ENCODE data around the gene CLDN16.

CLDN16 gene

GRCh38 chr3:190387578-190388213 lies at the start of gene CLDN16:
TSS of gene CLDN16 (plus strand) at chr3:190388163. CDS start at chr3:190388330, 167 bp downstream.
- DNase-seq (no peak), ATAC-seq (no peak)

DNA sequence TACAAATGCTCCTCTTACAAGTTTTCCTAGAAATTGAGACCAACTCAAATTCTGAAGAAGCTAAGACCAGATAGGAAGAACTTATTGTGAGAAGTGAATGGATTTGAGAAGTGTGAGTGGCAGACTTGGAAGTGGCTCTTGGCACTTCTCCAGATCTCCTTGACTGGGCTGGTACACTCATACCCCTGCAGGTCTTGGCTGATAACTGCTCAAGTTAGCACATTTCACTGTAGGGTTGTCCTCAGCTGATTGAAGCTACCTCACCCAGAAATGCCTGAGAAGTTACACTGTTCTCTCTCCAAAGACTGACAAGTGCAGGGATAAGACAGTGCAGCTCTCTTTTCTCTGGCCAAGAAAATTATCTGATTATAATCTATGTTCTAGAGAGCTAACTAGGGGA lies 49.2 kb upstream of the CLDN16 start:
- ATAC-seq (no peak), DNase-seq (no peak)

- no peak for DNase-seq
- ATAC-seq: no peak
These were observed 48.8 kb upstream of the CLDN16 start for GRCh38 chr3:190339130-190339529.

DNA sequence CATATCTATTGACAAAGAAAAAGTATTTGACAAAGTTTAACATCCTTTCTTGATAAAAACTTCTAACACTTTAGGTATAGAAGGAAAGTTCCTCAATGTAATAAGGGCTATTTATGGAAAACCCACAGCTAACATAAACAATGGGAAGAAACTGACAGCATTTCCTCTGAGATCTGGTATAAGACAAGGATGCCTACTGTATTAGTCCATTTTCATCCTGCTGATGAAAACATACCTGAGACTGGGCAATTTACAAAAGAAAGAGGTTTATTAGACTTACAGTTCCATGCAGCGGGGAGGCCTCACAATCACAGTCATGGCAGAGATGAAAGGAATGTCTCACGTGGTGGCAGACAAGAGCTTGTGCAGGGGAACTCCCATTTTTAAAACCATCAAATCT lies 47.9 kb upstream of the CLDN16 start:
- no peak for DNase-seq

DNA sequence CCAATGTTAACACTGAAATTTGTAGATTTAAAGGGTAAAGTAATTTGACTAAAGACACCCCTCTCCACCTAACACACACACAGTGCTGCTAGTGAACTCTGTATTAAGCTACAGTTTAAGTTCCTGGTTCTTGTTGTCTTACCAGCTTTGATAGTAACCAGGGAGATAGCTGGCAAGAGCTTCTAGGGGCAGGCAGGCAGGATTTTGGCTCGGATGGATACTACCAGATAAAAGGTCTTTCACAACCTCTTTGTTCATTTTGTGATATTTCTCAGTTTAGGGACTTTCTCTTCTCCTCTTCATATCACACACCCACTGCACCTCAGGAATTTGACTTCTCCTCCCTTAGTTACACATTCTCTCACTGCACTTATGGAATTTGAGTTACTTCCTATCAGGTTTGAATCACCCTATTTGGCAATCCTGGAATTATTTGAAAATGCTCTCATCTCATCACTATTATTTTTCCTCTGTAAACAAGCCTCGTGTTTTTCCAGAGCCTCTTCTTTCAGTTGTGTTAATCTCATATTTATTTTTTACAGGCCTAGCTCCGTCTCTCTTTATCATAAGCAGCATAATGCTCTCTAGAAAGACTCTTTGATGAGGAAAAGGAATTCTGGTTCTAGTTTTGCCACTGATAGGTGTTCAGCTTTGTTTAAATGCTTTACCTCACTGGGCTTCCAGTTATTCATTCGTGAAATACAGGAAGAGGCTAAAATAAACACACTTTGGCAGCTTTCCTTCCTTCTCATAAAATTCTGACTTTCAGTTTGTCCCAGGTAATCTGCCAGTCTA lies 42.7 kb upstream of the CLDN16 start:
- ATAC-seq (no peak), DNase-seq (no peak)

More for the DNA sequence above, 47.9 kb upstream of the CLDN16 start:
- ATAC-seq: no peak

DNA sequence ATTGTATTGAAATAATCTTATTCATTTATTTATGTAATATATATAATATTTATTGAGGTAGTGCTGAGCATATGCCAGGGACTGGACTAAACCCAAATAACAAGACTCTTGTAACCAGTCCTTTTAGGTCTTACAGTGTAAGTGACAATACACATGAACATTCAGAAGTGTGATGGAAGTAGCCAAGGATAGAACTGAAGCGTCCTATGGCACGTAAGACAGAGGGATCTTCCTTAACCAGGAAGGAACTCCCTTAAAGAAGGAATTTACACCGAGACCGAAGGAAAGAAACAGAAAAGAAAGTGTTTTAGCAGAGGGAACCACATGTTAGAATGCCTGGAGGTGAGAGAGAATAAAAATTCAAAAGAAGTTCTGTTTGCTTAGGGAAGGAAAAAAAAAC lies 42.1 kb upstream of the CLDN16 start:
- DNase-seq: no peak
- ATAC-seq: no peak

GRCh38 chr3:190346541-190346940 lies 41.4 kb upstream of the CLDN16 start:
- ATAC-seq: no peak
- no peak for DNase-seq

GRCh38 chr3:190352861-190353457 lies 35.0 kb upstream of the CLDN16 start:
- DNase-seq (no peak), ATAC-seq (no peak)

DNA sequence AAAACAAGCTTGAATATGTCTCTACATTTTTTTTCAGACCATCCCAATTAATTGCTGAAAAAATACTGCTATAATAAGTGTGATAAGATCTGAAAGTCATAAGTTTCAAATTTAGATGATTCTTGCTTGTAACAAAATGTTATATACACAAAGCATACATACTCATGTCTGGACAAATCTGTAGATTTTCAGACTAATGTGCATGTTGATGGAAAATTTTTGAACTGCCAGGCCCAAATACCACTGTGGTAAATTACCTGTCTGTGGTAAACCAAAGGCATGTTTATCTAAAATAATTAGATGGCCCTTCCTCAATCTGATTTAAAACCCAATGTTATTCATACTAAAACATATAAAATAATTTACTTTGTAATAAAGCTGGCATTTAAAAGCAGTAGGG lies 31.7 kb upstream of the CLDN16 start:
- ATAC-seq: no peak
- no peak for DNase-seq

DNA sequence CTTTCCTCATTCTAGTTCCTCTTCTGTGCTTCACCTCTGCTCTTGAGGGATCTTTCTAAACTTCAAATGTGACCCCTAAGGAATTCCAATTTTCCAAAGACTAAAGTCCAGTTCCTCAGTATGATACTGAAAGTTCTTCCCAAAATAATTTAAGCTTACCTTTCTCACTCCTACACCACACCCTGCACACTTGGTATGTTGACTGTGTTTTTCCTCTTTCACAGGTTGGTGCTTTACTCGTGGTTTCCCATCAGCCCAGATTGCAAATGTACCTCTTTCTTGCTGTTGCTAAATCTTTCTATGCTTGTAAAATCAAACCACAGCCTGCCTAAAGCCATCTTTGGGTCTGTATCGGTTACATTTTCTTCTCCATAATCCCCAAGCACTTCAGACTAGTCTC lies 30.5 kb upstream of the CLDN16 start:
- no peak for DNase-seq
- no peak for ATAC-seq

GRCh38 chr3:190359813-190360212 lies 28.1 kb upstream of the CLDN16 start:
- DNase-seq: no peak
- no peak for ATAC-seq

GRCh38 chr3:190360228-190360627 lies 27.7 kb upstream of the CLDN16 start:
- DNase-seq: no peak
- no peak for ATAC-seq

- no peak for DNase-seq
- no peak for ATAC-seq
These were observed 26.2 kb upstream of the CLDN16 start for GRCh38 chr3:190361791-190362190.

DNA sequence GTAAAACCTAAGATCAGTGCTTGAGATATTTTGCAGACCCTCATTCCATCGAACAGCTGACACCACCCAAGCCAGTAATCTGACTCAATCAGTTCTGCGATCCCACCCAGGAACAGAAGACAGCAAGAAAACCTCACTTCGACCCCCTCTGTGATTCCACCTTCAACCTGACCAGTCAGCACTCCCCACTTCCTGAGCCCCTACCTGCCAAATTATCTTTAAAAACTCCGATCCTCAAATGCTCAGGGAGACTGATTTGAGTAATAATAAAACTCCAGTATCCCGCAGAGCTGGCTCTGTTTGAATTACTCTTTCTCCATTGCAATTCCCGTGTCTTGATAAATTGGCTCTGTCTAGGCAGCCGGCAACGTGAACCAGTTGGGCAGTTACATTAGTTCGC lies 25.7 kb upstream of the CLDN16 start:
- ATAC-seq (no peak), DNase-seq (no peak)

- ATAC-seq (no peak), DNase-seq (no peak)
These were observed 21.8 kb upstream of the CLDN16 start for GRCh38 chr3:190366133-190366532.

DNA sequence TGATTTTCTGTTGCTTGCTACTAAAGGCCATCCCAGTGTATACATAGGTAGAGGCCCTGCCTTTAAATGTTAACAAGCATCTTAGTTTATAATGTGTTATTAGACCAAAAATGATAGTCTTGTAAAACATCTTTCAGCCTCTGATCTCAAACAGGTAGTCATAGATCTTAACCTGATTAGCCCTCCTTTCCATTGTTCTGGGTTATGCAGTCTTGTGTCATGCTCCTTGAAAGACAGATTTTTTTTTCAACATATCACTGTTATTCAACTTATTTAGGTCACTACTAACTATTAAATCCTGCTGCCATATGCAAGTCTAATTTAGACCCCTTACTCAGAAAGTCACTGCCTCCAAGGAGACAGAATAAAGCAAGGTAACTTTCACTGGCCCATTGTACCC lies 19.1 kb upstream of the CLDN16 start:
- ATAC-seq (no peak), DNase-seq (no peak)

DNA sequence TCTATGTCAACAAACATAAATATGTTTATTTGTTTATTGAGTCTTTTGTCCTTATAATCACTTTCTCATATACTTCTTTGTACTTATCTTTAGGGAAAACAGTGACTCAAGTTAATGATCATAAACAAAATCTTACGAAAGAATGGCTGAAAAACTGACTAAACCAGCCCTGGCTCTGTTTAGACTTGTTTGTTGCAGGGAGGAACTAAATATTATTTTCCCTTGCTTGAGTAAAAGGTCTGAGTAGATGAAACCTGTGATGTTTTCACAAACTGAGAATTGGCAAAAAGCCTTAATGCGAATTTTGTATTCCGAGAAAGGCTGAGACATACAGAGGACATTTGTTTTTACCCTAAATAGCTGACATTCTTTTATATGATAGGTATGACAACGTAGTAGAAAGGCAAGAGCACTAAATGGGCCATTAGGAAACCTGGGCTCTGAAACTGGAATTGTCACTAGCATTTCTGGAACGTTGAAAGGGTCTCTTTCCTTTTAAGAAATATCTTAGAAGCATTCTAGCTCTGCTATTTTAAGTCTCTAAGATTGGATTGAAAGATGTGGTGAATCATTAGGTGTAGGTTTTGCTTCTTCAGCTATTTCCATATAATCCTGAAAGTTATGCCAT lies 18.2 kb upstream of the CLDN16 start:
- no peak for DNase-seq
- no peak for ATAC-seq

GRCh38 chr3:190370369-190370768 lies 17.6 kb upstream of the CLDN16 start:
- no peak for ATAC-seq
- DNase-seq: no peak

- ATAC-seq (no peak), DNase-seq (no peak)
These were observed 16.8 kb upstream of the CLDN16 start for GRCh38 chr3:190371152-190371551.

- DNase-seq (no peak), ATAC-seq (no peak)
These were observed 12.7 kb upstream of the CLDN16 start for GRCh38 chr3:190375246-190375645.

GRCh38 chr3:190375671-190376070 lies 12.3 kb upstream of the CLDN16 start:
- ATAC-seq: no peak
- DNase-seq: no peak

- DNase-seq (no peak), ATAC-seq (no peak)
These were observed 9.6 kb upstream of the CLDN16 start for GRCh38 chr3:190378240-190378891.

DNA sequence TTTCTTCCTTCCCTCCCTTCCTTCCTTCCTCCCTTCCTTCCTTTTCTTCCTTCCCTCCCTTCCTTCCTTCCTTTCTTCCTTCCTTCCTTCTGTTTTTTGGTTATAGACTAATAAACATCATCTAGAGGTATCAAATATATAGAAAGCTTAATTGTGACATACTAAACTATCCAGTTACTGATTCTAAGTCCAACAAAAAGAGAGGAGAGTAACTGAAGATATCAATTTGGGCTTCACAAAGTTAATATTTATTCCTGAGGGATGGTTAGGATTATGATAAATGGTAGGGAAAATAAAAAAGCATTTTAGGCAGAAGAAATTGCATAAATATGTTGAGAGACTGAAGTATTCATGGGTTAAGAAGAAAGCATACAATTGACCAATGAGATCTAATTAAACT lies 7.8 kb upstream of the CLDN16 start:
- ATAC-seq (no peak), DNase-seq (no peak)

All from stimulated activated naive CD8-positive, alpha-beta T cell treated with anti-CD3 and anti-CD28 coated beads, Interleukin-15, Interleukin-2, amounts not matched to agents 100 U/mL and 50 U/mL, for 24 hours (primary cell).